HG03460 (cell line): ENCODE measurements around the gene COX7A2L.
"Not testable (repeated sequence)": the region's sequence is repeated elsewhere in the genome, so short reads cannot be mapped to it uniquely, and the experiment has no call there.

ENCODE experiments used
- ATAC-seq: cut with Tn5 transposase; IDR thresholded peaks from one replicate; pipeline ENCODE4 v1.9.1; 2021; ENCODE audit not compliant: unreplicated experiment

COX7A2L gene

GRCh38 chr2:42368817-42369531, 8.0 kb upstream of the COX7A2L start:
- ATAC-seq, result no peak

GRCh38 chr2:42367835-42368234, 6.8 kb upstream of the COX7A2L start:
- ATAC-seq, result no peak

- no peak for ATAC-seq
Measured at GRCh38 chr2:42366411-42366810, 5.4 kb upstream of the COX7A2L start.

GRCh38 chr2:42364658-42365057, 3.6 kb upstream of the COX7A2L start:
- ATAC-seq, result no peak

- ATAC-seq, result no peak
Measured at GRCh38 chr2:42363413-42363812, 2.4 kb upstream of the COX7A2L start.

GRCh38 chr2:42361728-42362283, 789 bp upstream of the COX7A2L start:
- ATAC-seq, result no peak

GRCh38 chr2:42360493-42360889, 526 bp downstream of the COX7A2L start:
- ATAC-seq, result no peak

GRCh38 chr2:42359965-42360483, 993 bp downstream of the COX7A2L start:
- ATAC-seq, result no peak

- ATAC-seq, result no peak
Measured at GRCh38 chr2:42359304-42359964, 1.6 kb downstream of the COX7A2L start.

GRCh38 chr2:42353792-42354429, 7.1 kb downstream of the COX7A2L start:
- ATAC-seq, result no peak

- ATAC-seq, result no peak
Measured at GRCh38 chr2:42351864-42352263, 9.2 kb downstream of the COX7A2L start.

GRCh38 chr2:42350434-42351063, 10.5 kb downstream of the COX7A2L start:
- ATAC-seq, result no peak

- ATAC-seq, result no peak
Measured at GRCh38 chr2:42348113-42348805, 12.8 kb downstream of the COX7A2L start.

- ATAC-seq, result not testable (repeated sequence)
Measured at GRCh38 chr2:42347518-42347917, 13.5 kb downstream of the COX7A2L start.

GRCh38 chr2:42346856-42347255, 14.2 kb downstream of the COX7A2L start:
- not testable (repeated sequence) for ATAC-seq

- no peak for ATAC-seq
Measured at GRCh38 chr2:42345986-42346385, 15.0 kb downstream of the COX7A2L start.

GRCh38 chr2:42342795-42343241, 18.2 kb downstream of the COX7A2L start:
- ATAC-seq, result no peak

- ATAC-seq, result no peak
Measured at GRCh38 chr2:42342061-42342794, 18.8 kb downstream of the COX7A2L start.

- ATAC-seq, result no peak
Measured at GRCh38 chr2:42340938-42341636, 19.9 kb downstream of the COX7A2L start.
